Liver (tissue), 9 donors: ENCODE measurements around the gene DNAH3. TPM values are rescaled to one million over a fixed set of nuclear protein-coding genes. Genes with fewer than 3 reads are reported as not detected.

Experiments used
- DNase-seq: peaks from one replicate; pipeline ENCODE4 v3.0.0-alpha.2; 2017; ENCODE audit warnings: low spot score
- H3K27ac ChIP-seq, 2 donors: one replicate each; pipeline ENCODE4 v1.7.0; 2013; ENCODE audit warnings: inconsistent platforms in 2 of 2, low read length in 2 of 2, control low read depth in 1 of 2, low read depth in 1 of 2, mild to moderate bottlenecking in 1 of 2
- H3K27me3 ChIP-seq, 4 donors: one replicate each; pipeline versions ENCODE4 v1.6.1 to v1.7.0; 2013; ENCODE audit warnings: low read length in 3 of 4, inconsistent platforms in 1 of 4, mild to moderate bottlenecking in 1 of 4, moderate library complexity in 1 of 4; ENCODE audit not compliant: control insufficient read depth in 4 of 4, insufficient read depth in 4 of 4
- H3K36me3 ChIP-seq, 4 donors: one replicate each; pipeline versions ENCODE4 v1.6.1 to v1.7.0; 2013; ENCODE audit warnings: low read length in 3 of 4, mild to moderate bottlenecking in 3 of 4, low read depth in 1 of 4, moderate library complexity in 1 of 4; ENCODE audit not compliant: control insufficient read depth in 4 of 4, insufficient read depth in 3 of 4
- H3K4me1 ChIP-seq, 4 donors: one replicate each; pipeline versions ENCODE4 v1.6.1 to v1.7.0; 2013; ENCODE audit warnings: low read length in 3 of 4, mild to moderate bottlenecking in 3 of 4, moderate library complexity in 1 of 4; ENCODE audit not compliant: control insufficient read depth in 4 of 4, insufficient read depth in 4 of 4
- H3K4me3 ChIP-seq, 3 donors: one replicate each; pipeline versions ENCODE4 v1.6.1 to v1.7.0; 2013; ENCODE audit warnings: low read length in 3 of 3, control low read depth in 1 of 3, low read depth in 1 of 3, mild to moderate bottlenecking in 1 of 3
- H3K9ac ChIP-seq, 2 donors: one replicate each; pipeline ENCODE4 v1.7.0; 2013; ENCODE audit warnings: low read length in 2 of 2, mild to moderate bottlenecking in 2 of 2, moderate library complexity in 2 of 2, control low read depth in 1 of 2, low read depth in 1 of 2
- H3K9me3 ChIP-seq, 4 donors: one replicate each; pipeline versions ENCODE4 v1.6.1 to v1.7.0; 2013; ENCODE audit warnings: low read length in 3 of 4; ENCODE audit not compliant: control insufficient read depth in 4 of 4
- ATF3 ChIP-seq: IDR thresholded peaks from 2 replicates; pipeline ENCODE4 v1.6.1; 2016; ENCODE audit warnings: antibody characterized with exemption
- CTCF ChIP-seq: fragments of 150-350 bp; IDR thresholded peaks from 2 replicates; pipeline ENCODE4 v1.5.1; 2017; ENCODE audit warnings: improper control_type of control experiment, low read depth, low read length; ENCODE audit not compliant: missing input control
- EGR1 ChIP-seq, 2 donors: IDR thresholded peaks; 2 replicates each; pipeline ENCODE4 v1.6.1; 2016 to 2018; ENCODE audit warnings: antibody characterized with exemption in 2 of 2, low read depth in 2 of 2
- FOXA2 ChIP-seq: IDR thresholded peaks from 2 replicates; pipeline ENCODE4 v1.6.1; 2016; ENCODE audit warnings: antibody characterized with exemption
- GABPA ChIP-seq, 2 donors: IDR thresholded peaks in 1 of 2; conservative IDR thresholded peaks in 1 of 2; 2 replicates each; pipeline ENCODE4 v1.6.1; 2016; ENCODE audit warnings: antibody characterized with exemption in 2 of 2, mild to moderate bottlenecking in 1 of 2, moderate library complexity in 1 of 2
- HNF4A ChIP-seq, 2 donors: conservative IDR thresholded peaks; 2 replicates each; pipeline ENCODE4 v1.6.1; 2016; ENCODE audit warnings: antibody characterized with exemption in 2 of 2, mild to moderate bottlenecking in 2 of 2
- HNF4G ChIP-seq: IDR thresholded peaks from 2 replicates; pipeline ENCODE4 v1.6.1; 2016; ENCODE audit warnings: antibody characterized with exemption
- NR2F2 ChIP-seq: IDR thresholded peaks from 2 replicates; pipeline ENCODE4 v1.6.1; 2016; ENCODE audit warnings: antibody characterized with exemption
- RAD21 ChIP-seq, 2 donors: IDR thresholded peaks; 2 replicates each; pipeline ENCODE4 v1.6.1; 2016; ENCODE audit warnings: antibody characterized with exemption in 2 of 2, mild to moderate bottlenecking in 2 of 2
- RXRA ChIP-seq, 2 donors: IDR thresholded peaks; 2 replicates each; pipeline ENCODE4 v1.6.1; 2017 to 2018; ENCODE audit warnings: antibody characterized with exemption in 2 of 2, mild to moderate bottlenecking in 1 of 2
- SP1 ChIP-seq: IDR thresholded peaks from 2 replicates; pipeline ENCODE4 v1.6.1; 2018; ENCODE audit warnings: antibody characterized with exemption, mild to moderate bottlenecking
- TAF1 ChIP-seq: conservative IDR thresholded peaks from 2 replicates; pipeline ENCODE4 v1.6.1; 2016; ENCODE audit warnings: antibody characterized with exemption, mild to moderate bottlenecking
- YY1 ChIP-seq: IDR thresholded peaks from 2 replicates; pipeline ENCODE4 v1.6.1; 2016; ENCODE audit warnings: antibody characterized with exemption, mild to moderate bottlenecking
- ZBTB33 ChIP-seq: IDR thresholded peaks from 2 replicates; pipeline ENCODE4 v1.6.1; 2016; ENCODE audit warnings: antibody characterized with exemption
- WGBS: extraction: QIAGEN DNeasy Blood & Tissue Kit; methylation state at CpG from one replicate; pipeline ENCODE4 v1.1.7; 2013; 5-methylcytosine and 5-hydroxymethylcytosine counted together
- polyA plus RNA-seq, 2 donors: library from polyadenylated mRNA; stranded (reverse) in 1 of 2; unstranded in 1 of 2; fragments of 200-250 nt in 1 of 2; fragments of >200 nt in 1 of 2; fragmentation: Nextera tagmentation in 1 of 2; extraction: Ambion mirVana in 1 of 2; gene quantifications; one replicate each; pipeline versions ENCODE4 v1.2.1 to v1.2.3, GENCODE V29; 2013 to 2015
- total RNA-seq, 2 donors: library from RNA; depleted of rRNA; stranded (reverse); fragments of >200 nt; gene quantifications; one replicate each; pipeline ENCODE4 v1.2.3, GENCODE V29; 2014
- donor health status: healthy.
- donor health status: healthy.
- donor health status: healthy.
- donor health status: healthy.
- donor health status: healthy.

Gene DNAH3
- total and polyA plus RNA-seq, 4 donors = not detected

- TF ChIP-seq YY1 (no peak), HNF4A (conservative IDR thresholded peaks at IDR 0.05) (no peak), SP1 (no peak), RAD21 (IDR thresholded peaks at IDR 0.05) (no peak), CTCF (no peak), TAF1 (no peak), EGR1 (IDR thresholded peaks at IDR 0.05; ENCODE audit: low read depth in 2 of 2) (no peak), FOXA2 (peak; percentile 20), NR2F2 (no peak)
Measured at GRCh38 chr16:20904507-20905081, 246.1 kb downstream of the DNAH3 start (continued).

- H3K27me3 ChIP-seq = no peaks in the 10 kb centered on the region
- 56% methylated on average over 5 of the region's 5 CpGs for WGBS
- no peak overlapping the region for H3K9ac ChIP-seq
- peaks cover 5 to 25% (median 13%) of the 10 kb centered on the region in 4 donors for H3K4me1 ChIP-seq
- TF ChIP-seq ATF3 (no peak), YY1 (no peak)
- peaks cover 0 to 5% (median 0%) of the 10 kb centered on the region in 4 donors for H3K36me3 ChIP-seq
- H3K4me3 ChIP-seq = no peak overlapping the region
- no peaks in the 10 kb centered on the region for H3K9me3 ChIP-seq
- no peak for DNase-seq
- H3K27ac ChIP-seq = peak overlapping the region; percentile 48 to 62
Measured at GRCh38 chr16:20903899-20904506, 246.6 kb downstream of the DNAH3 start.

- H3K27me3 ChIP-seq = no peaks in the 10 kb centered on the region
- no peak overlapping the region for H3K4me3 ChIP-seq
- no peak for DNase-seq
- H3K36me3 ChIP-seq = peaks cover 0 to 5% (median 0%) of the 10 kb centered on the region in 4 donors
- H3K9me3 ChIP-seq = no peaks in the 10 kb centered on the region
- WGBS = 93% methylated on average over 5 of the region's 5 CpGs
- peaks cover 6 to 31% (median 20%) of the 10 kb centered on the region in 4 donors for H3K4me1 ChIP-seq
- no peak for TF ChIP-seq GABPA (IDR thresholded peaks at IDR 0.05 in 1 of 2, conservative IDR thresholded peaks at IDR 0.05 in 1 of 2)
- no peak overlapping the region for H3K9ac ChIP-seq
- H3K27ac ChIP-seq = peak overlapping the region; percentile 48 to 62
Measured at GRCh38 chr16:20903116-20903898, 247.3 kb downstream of the DNAH3 start.

- no peak for TF ChIP-seq ZBTB33
- no peak for TF ChIP-seq FOXA2
- TF ChIP-seq SP1 = no peak
- TF ChIP-seq RAD21 (IDR thresholded peaks at IDR 0.05) = no peak
- TF ChIP-seq TAF1 = no peak
- TF ChIP-seq HNF4A (conservative IDR thresholded peaks at IDR 0.05) = no peak
- no peak for TF ChIP-seq ATF3
- TF ChIP-seq CTCF = no peak
- no peak for TF ChIP-seq NR2F2
- TF ChIP-seq RXRA (IDR thresholded peaks at IDR 0.05) = no peak
- no peak for TF ChIP-seq HNF4G
- no peak for TF ChIP-seq YY1
- Histone ChIP-seq H3K27ac (no peak overlapping the region), H3K9me3 (no peaks in the 10 kb centered on the region), H3K4me3 (no peak overlapping the region), H3K27me3 (no peaks in the 10 kb centered on the region), H3K36me3 (peaks cover 0 to 5% (median 0%) of the 10 kb centered on the region in 4 donors), H3K9ac (no peak overlapping the region), H3K4me1 (peaks cover 6 to 40% (median 28%) of the 10 kb centered on the region in 4 donors)
- WGBS = 96% methylated on average over 6 of the region's 6 CpGs
- DNase-seq = no peak
Measured at GRCh38 chr16:20902426-20902825, 248.2 kb downstream of the DNAH3 start.
